ENCODE data around the gene ACACA.

ACACA gene

GRCh38 chr17:37240381-37240780 is 166.3 kb downstream of the ACACA start:
- Histone ChIP-seq H3K4me1 (ENCODE audit: control insufficient read depth in 1 of 2, insufficient read depth in 2 of 2, low read length in 2 of 2) (no peaks in the 10 kb centered on the region), H3K27ac (ENCODE audit: low read depth, low read length) (no peak overlapping the region), H3K9ac (ENCODE audit: low read depth in 1 of 2, low read length in 2 of 2) (no peak overlapping the region), H3K27me3 (ENCODE audit: control insufficient read depth in 1 of 2, insufficient read depth in 2 of 2, low read length in 2 of 2) (no peaks in the 10 kb centered on the region), H3K9me3 (ENCODE audit: control insufficient read depth in 1 of 2, low read length in 2 of 2) (no peaks in the 10 kb centered on the region), H3K36me3 (ENCODE audit: control insufficient read depth in 1 of 2, insufficient read depth in 2 of 2, low read length in 2 of 2) (peaks cover 12 to 52% of the 10 kb centered on the region in 2 donors), H3K4me3 (ENCODE audit: low read depth in 1 of 2, low read length in 2 of 2) (no peak overlapping the region)

DNA sequence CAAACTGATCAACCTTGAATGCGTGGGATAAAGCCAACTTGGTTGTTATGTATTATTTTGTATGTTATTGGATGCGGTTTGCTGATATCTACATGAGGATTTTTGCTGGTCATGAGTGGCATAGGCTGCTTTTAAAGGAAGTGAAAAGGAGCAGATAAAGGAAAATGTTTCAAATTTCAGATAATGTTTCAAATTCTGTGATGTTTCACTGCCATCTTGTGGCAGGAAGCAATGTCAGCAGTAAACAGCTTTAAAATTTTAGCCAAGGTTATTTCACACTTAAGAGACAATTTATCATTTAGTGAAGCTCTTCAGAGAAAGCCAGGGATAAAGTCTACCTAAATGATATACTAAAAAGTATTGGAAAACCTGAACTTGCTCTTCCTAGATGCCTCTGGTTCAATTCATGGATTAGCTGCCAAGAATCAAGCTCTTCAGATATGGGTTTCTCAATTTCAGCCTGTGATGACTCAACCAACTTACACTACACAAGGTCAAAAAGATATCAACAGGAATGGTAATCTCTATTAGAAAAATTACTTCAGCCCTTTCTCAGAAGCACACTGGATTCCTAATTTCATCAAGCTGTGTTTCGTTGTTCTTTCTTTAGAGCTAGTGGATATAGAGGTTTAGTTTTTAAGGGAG is 166.8 kb downstream of the ACACA start:
- H3K9ac ChIP-seq (ENCODE audit: low read depth in 1 of 2, low read length in 2 of 2): no peak overlapping the region
- no peak overlapping the region for H3K27ac ChIP-seq (ENCODE audit: low read depth, low read length)
- no peak overlapping the region for H3K4me3 ChIP-seq (ENCODE audit: low read depth in 1 of 2, low read length in 2 of 2)
- H3K27me3 ChIP-seq (ENCODE audit: control insufficient read depth in 1 of 2, insufficient read depth in 2 of 2, low read length in 2 of 2): no peaks in the 10 kb centered on the region
- H3K9me3 ChIP-seq (ENCODE audit: control insufficient read depth in 1 of 2, low read length in 2 of 2): no peaks in the 10 kb centered on the region
- no peaks in the 10 kb centered on the region for H3K4me1 ChIP-seq (ENCODE audit: control insufficient read depth in 1 of 2, insufficient read depth in 2 of 2, low read length in 2 of 2)
- H3K36me3 ChIP-seq (ENCODE audit: control insufficient read depth in 1 of 2, insufficient read depth in 2 of 2, low read length in 2 of 2): peaks cover 14 to 48% of the 10 kb centered on the region in 2 donors

DNA sequence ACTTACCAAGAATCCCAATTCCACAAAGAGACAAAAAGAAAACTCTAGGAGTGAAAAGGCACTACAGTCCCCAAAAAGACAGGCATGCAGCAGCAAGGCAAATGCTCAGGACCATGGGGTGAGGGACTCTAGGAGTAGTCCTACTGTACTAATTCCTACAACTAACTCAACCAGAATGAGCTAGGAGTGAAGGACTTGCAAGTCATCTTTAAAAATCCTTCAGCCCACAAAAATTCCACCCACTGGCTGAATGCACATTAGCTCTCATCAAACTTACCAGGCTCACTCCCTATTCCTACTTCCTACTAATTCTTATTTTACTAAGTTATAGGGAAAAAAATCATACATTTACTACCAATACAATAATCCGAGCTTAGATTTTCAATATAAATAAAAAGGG is 172.5 kb downstream of the ACACA start:
- no peak overlapping the region for H3K4me3 ChIP-seq (ENCODE audit: low read depth in 1 of 2, low read length in 2 of 2)
- no peak overlapping the region for H3K27ac ChIP-seq (ENCODE audit: low read depth, low read length)
- no peak overlapping the region for H3K9ac ChIP-seq (ENCODE audit: low read depth in 1 of 2, low read length in 2 of 2)
- peaks cover 8 to 31% of the 10 kb centered on the region in 2 donors for H3K36me3 ChIP-seq (ENCODE audit: control insufficient read depth in 1 of 2, insufficient read depth in 2 of 2, low read length in 2 of 2)
- H3K4me1 ChIP-seq (ENCODE audit: control insufficient read depth in 1 of 2, insufficient read depth in 2 of 2, low read length in 2 of 2): peaks cover 0 to 6% of the 10 kb centered on the region in 2 donors
- H3K27me3 ChIP-seq (ENCODE audit: control insufficient read depth in 1 of 2, insufficient read depth in 2 of 2, low read length in 2 of 2): no peaks in the 10 kb centered on the region
- H3K9me3 ChIP-seq (ENCODE audit: control insufficient read depth in 1 of 2, low read length in 2 of 2): no peaks in the 10 kb centered on the region

GRCh38 chr17:37233036-37233435 is 173.6 kb downstream of the ACACA start:
- no peaks in the 10 kb centered on the region for H3K9me3 ChIP-seq (ENCODE audit: control insufficient read depth in 1 of 2, low read length in 2 of 2)
- peaks cover 0 to 6% of the 10 kb centered on the region in 2 donors for H3K4me1 ChIP-seq (ENCODE audit: control insufficient read depth in 1 of 2, insufficient read depth in 2 of 2, low read length in 2 of 2)
- H3K9ac ChIP-seq (ENCODE audit: low read depth in 1 of 2, low read length in 2 of 2): no peak overlapping the region
- peaks cover 8 to 26% of the 10 kb centered on the region in 2 donors for H3K36me3 ChIP-seq (ENCODE audit: control insufficient read depth in 1 of 2, insufficient read depth in 2 of 2, low read length in 2 of 2)
- H3K4me3 ChIP-seq (ENCODE audit: low read depth in 1 of 2, low read length in 2 of 2): no peak overlapping the region
- no peak overlapping the region for H3K27ac ChIP-seq (ENCODE audit: low read depth, low read length)
- H3K27me3 ChIP-seq (ENCODE audit: control insufficient read depth in 1 of 2, insufficient read depth in 2 of 2, low read length in 2 of 2): no peaks in the 10 kb centered on the region

GRCh38 chr17:37231887-37232286 is 174.7 kb downstream of the ACACA start:
- Histone ChIP-seq H3K4me3 (ENCODE audit: low read depth in 1 of 2, low read length in 2 of 2) (no peak overlapping the region), H3K27ac (ENCODE audit: low read depth, low read length) (no peak overlapping the region), H3K9ac (ENCODE audit: low read depth in 1 of 2, low read length in 2 of 2) (no peak overlapping the region), H3K36me3 (ENCODE audit: control insufficient read depth in 1 of 2, insufficient read depth in 2 of 2, low read length in 2 of 2) (peaks cover 8 to 21% of the 10 kb centered on the region in 2 donors), H3K9me3 (ENCODE audit: control insufficient read depth in 1 of 2, low read length in 2 of 2) (no peaks in the 10 kb centered on the region), H3K4me1 (ENCODE audit: control insufficient read depth in 1 of 2, insufficient read depth in 2 of 2, low read length in 2 of 2) (peaks cover 0 to 6% of the 10 kb centered on the region in 2 donors), H3K27me3 (ENCODE audit: control insufficient read depth in 1 of 2, insufficient read depth in 2 of 2, low read length in 2 of 2) (no peaks in the 10 kb centered on the region)

- peaks cover 13 to 21% of the 10 kb centered on the region in 2 donors for H3K36me3 ChIP-seq (ENCODE audit: control insufficient read depth in 1 of 2, insufficient read depth in 2 of 2, low read length in 2 of 2)
- peaks cover 0 to 6% of the 10 kb centered on the region in 2 donors for H3K4me1 ChIP-seq (ENCODE audit: control insufficient read depth in 1 of 2, insufficient read depth in 2 of 2, low read length in 2 of 2)
- no peak overlapping the region for H3K27ac ChIP-seq (ENCODE audit: low read depth, low read length)
- no peaks in the 10 kb centered on the region for H3K9me3 ChIP-seq (ENCODE audit: control insufficient read depth in 1 of 2, low read length in 2 of 2)
- no peaks in the 10 kb centered on the region for H3K27me3 ChIP-seq (ENCODE audit: control insufficient read depth in 1 of 2, insufficient read depth in 2 of 2, low read length in 2 of 2)
- no peak overlapping the region for H3K9ac ChIP-seq (ENCODE audit: low read depth in 1 of 2, low read length in 2 of 2)
- no peak overlapping the region for H3K4me3 ChIP-seq (ENCODE audit: low read depth in 1 of 2, low read length in 2 of 2)
These were observed 176.0 kb downstream of the ACACA start for GRCh38 chr17:37230633-37231032.

- H3K36me3 ChIP-seq (ENCODE audit: control insufficient read depth in 1 of 2, insufficient read depth in 2 of 2, low read length in 2 of 2): peaks cover 5 to 30% of the 10 kb centered on the region in 2 donors
- H3K27me3 ChIP-seq (ENCODE audit: control insufficient read depth in 1 of 2, insufficient read depth in 2 of 2, low read length in 2 of 2): no peaks in the 10 kb centered on the region
- no peak overlapping the region for H3K9ac ChIP-seq (ENCODE audit: low read depth in 1 of 2, low read length in 2 of 2)
- H3K4me1 ChIP-seq (ENCODE audit: control insufficient read depth in 1 of 2, insufficient read depth in 2 of 2, low read length in 2 of 2): no peaks in the 10 kb centered on the region
- H3K9me3 ChIP-seq (ENCODE audit: control insufficient read depth in 1 of 2, low read length in 2 of 2): no peaks in the 10 kb centered on the region
- H3K27ac ChIP-seq (ENCODE audit: low read depth, low read length): no peak overlapping the region
- no peak overlapping the region for H3K4me3 ChIP-seq (ENCODE audit: low read depth in 1 of 2, low read length in 2 of 2)
These were observed 181.2 kb downstream of the ACACA start for GRCh38 chr17:37225465-37225864.

DNA sequence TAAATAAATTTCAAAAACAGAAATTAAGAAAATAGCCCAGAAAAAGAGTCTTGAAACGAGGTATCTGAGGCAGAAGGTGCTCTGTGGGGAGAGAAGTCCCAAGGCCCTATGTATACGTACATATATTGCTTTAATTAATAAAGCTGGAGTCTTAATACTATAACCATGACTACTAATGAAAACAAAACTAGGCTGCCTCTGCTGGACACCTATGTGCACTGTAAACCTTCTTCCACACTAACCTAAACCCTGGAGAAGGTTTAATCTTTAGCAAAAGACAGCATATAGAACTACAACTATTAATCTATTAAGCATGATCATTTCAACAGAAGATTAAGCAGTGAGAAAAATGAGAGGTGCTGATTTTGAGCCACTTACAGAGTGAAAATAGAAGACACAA is 184.8 kb downstream of the ACACA start:
- Histone ChIP-seq H3K27ac (ENCODE audit: low read depth, low read length) (no peak overlapping the region), H3K36me3 (ENCODE audit: control insufficient read depth in 1 of 2, insufficient read depth in 2 of 2, low read length in 2 of 2) (peaks cover 10 to 36% of the 10 kb centered on the region in 2 donors), H3K4me3 (ENCODE audit: low read depth in 1 of 2, low read length in 2 of 2) (no peak overlapping the region)

GRCh38 chr17:37220607-37220953 is 186.1 kb downstream of the ACACA start:
- Histone ChIP-seq H3K9ac (ENCODE audit: low read depth in 1 of 2, low read length in 2 of 2) (no peak overlapping the region), H3K9me3 (ENCODE audit: control insufficient read depth in 1 of 2, low read length in 2 of 2) (no peaks in the 10 kb centered on the region), H3K36me3 (ENCODE audit: control insufficient read depth in 1 of 2, insufficient read depth in 2 of 2, low read length in 2 of 2) (peaks cover 5 to 30% of the 10 kb centered on the region in 2 donors), H3K27ac (ENCODE audit: low read depth, low read length) (no peak overlapping the region), H3K4me3 (ENCODE audit: low read depth in 1 of 2, low read length in 2 of 2) (no peak overlapping the region), H3K27me3 (ENCODE audit: control insufficient read depth in 1 of 2, insufficient read depth in 2 of 2, low read length in 2 of 2) (no peaks in the 10 kb centered on the region), H3K4me1 (ENCODE audit: control insufficient read depth in 1 of 2, insufficient read depth in 2 of 2, low read length in 2 of 2) (no peaks in the 10 kb centered on the region)

More for the DNA sequence above, 184.8 kb downstream of the ACACA start:
- no peaks in the 10 kb centered on the region for H3K27me3 ChIP-seq (ENCODE audit: control insufficient read depth in 1 of 2, insufficient read depth in 2 of 2, low read length in 2 of 2)
- no peaks in the 10 kb centered on the region for H3K4me1 ChIP-seq (ENCODE audit: control insufficient read depth in 1 of 2, insufficient read depth in 2 of 2, low read length in 2 of 2)
- no peaks in the 10 kb centered on the region for H3K9me3 ChIP-seq (ENCODE audit: control insufficient read depth in 1 of 2, low read length in 2 of 2)
- H3K9ac ChIP-seq (ENCODE audit: low read depth in 1 of 2, low read length in 2 of 2): no peak overlapping the region

- Histone ChIP-seq H3K27ac (ENCODE audit: low read depth, low read length) (no peak overlapping the region), H3K9ac (ENCODE audit: low read depth in 1 of 2, low read length in 2 of 2) (no peak overlapping the region), H3K9me3 (ENCODE audit: control insufficient read depth in 1 of 2, low read length in 2 of 2) (no peaks in the 10 kb centered on the region), H3K27me3 (ENCODE audit: control insufficient read depth in 1 of 2, insufficient read depth in 2 of 2, low read length in 2 of 2) (no peaks in the 10 kb centered on the region), H3K4me1 (ENCODE audit: control insufficient read depth in 1 of 2, insufficient read depth in 2 of 2, low read length in 2 of 2) (no peaks in the 10 kb centered on the region), H3K4me3 (ENCODE audit: low read depth in 1 of 2, low read length in 2 of 2) (no peak overlapping the region), H3K36me3 (ENCODE audit: control insufficient read depth in 1 of 2, insufficient read depth in 2 of 2, low read length in 2 of 2) (peaks cover 5 to 24% of the 10 kb centered on the region in 2 donors)
These were observed 186.6 kb downstream of the ACACA start for GRCh38 chr17:37219876-37220606.
